NK-92 (cell line): ENCODE results near the gene TMEM273.

Experiments
- DNase-seq: peaks from one replicate; lab custom pipeline; 2025; ENCODE audit not compliant: unreplicated experiment; lab: John Stamatoyannopoulos, UW

Gene TMEM273

DNA sequence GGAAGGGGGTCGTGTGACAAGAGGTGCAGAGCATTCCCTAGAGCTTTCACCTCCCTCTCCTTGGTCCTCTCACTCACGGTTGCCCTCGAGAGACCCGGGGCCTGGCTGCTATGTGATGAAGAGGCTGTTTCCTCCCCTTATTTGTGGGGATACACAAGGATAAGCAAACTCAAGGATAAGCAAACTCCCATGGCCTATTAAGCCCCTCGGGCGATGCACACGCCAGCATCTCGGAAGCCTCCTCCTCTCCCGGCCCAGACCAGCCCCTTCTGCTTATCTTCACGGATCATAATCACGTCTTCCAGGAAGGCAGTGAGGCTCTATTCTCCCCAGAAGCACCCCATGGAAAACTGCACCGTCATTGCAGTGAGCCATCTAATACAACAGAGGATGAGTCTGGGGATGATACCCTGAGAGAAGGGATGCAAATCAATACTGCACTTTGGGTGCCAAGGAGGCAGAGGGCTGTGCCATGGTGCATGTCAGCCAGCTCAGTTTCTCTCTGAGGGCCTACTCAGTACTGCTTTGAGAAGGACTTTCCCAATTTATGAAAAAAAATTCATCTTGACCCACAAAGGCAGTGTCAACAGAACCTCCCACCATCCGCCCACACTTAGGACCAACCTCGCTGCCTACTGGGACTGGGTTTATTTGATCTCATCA lies 22.2 kb downstream of the TMEM273 start:
- DNase-seq: no peak

DNA sequence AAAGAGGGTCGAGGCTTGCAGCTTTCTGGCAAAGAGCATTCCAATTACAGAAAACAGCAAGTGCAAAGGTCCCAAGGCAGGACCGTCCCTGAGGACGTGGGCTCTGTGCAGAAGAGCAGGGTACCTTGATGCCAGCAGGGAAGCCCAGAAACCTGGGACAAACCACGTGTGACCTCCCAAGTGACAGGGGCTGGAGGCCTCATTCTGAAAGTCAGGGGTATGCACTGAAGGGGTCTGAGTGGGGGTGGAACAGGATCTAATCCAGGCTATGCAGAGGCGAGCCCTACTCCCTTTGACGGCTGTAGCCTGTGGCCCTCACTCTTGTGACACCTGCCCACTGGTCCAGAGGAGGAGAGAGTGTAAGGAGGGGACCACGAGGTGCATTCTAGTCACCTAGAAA lies 22.9 kb downstream of the TMEM273 start:
- DNase-seq: no peak

DNA sequence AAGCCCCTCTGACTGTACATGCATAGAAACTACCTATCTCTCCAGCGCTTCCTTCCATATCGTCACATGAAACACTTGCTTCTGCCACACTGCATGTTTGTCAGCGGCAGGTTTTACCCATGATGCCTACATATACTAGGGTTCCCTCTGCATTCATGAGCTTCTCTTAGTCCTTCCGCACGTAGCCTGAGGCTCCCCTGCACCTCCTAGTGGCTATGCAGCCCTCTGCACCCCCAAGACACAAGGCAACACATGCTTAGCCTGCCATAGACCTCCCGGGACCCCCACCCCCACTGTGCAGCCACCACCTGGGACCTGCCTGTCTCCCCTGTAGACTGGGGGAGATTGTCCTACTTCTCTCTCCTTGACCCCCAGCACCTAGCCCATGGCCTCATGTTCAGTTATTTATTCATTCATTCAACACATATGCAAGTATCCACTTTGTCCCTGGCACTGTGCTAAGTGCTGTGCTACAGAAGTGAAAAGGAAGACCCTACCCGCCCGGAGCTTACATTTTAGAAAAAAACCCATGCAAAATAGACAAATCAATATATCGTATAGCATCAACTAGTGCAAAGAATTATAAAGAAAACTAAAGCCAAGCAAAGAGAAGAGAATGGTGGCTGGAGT lies 23.5 kb downstream of the TMEM273 start:
- no peak for DNase-seq

DNA sequence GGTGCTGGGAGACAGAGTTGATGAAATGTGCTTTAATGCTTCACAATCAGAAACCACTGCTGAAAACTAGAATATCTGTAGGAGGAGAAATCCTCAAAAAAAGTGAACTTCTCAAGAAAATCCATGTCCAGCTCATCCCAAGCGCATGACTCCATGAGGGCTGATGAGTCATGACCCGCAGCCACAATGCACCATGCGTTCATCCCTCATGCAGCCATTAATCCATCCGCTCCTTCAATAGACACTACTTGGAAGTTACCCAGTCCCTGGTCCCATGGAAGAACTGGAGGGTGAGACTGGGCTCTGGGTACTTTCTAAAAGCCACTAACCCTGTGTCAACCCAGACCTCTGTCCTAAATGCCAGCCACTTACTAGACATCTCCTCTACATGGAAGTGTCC lies 24.4 kb downstream of the TMEM273 start:
- DNase-seq: no peak

DNA sequence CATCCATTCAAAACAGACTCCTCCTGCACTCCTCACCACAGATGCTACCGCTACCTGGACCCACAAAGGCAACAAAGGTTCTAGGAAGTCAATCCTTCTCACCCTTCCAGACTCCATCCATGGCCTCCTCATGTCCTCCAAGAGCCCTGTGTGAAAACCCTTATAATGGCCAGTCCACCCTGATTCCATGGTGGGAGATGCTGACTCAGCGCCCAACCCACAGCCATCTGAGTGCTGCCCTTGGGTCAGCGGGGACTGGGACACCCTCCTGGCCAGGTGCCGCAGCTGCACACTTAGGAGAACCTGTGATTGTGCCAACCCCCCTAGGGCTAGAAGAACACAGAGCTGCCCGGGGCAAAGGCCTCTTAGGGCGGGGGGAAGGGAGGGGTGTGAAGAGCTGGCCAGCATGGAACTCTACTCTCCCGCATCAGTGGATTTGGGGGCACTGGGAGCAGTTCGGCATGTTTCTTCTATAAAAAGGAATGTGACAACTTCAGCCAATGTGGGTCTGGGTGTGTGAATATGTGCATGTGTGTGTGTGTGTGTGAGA lies 25.4 kb downstream of the TMEM273 start:
- no peak for DNase-seq

DNA sequence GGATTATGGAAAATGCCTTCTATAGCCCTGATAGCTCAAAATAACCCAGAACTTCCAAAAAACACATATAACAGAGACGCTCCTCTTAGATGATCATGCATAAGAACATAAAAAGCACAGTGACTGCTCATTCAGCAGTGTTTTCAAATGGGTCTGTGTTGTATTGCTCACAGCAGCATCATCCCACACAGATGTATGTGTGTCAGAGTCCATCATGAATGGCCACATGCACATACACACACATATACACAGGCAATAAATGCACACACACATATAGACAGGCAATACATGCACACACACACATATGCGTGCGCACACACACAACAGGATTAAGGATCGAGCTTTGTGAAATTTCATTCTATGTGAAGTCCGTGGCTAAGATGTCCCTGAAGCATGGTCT lies 26.1 kb downstream of the TMEM273 start:
- no peak for DNase-seq

DNA sequence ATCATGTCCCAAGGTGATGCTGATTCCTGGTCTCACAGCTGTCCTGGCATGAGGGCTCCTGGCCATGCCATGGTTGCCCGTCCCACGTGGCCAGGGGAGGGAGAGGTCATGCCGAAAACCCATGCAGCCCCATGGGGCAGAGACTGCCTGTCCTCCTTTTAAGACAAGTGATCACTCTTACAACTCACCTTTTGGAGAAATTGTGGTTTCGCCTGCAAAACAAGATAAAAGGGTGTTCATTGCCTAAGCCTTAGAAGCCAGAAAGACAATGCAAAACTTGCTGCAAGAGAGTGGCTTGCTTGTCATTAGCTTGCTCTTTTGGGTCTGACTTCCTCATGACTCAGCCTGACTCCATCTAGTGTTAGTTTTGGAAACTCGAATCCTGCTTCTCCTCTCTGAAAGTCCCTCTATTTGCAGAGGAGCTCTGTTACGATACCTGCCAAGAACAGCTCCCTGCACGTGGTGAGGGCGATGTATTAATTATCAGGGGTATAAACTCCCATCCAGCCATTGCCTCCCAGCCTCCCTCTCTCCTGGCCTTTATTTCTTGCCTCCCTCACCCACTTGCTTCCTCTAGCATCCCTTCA lies 26.7 kb downstream of the TMEM273 start:
- no peak for DNase-seq

DNA sequence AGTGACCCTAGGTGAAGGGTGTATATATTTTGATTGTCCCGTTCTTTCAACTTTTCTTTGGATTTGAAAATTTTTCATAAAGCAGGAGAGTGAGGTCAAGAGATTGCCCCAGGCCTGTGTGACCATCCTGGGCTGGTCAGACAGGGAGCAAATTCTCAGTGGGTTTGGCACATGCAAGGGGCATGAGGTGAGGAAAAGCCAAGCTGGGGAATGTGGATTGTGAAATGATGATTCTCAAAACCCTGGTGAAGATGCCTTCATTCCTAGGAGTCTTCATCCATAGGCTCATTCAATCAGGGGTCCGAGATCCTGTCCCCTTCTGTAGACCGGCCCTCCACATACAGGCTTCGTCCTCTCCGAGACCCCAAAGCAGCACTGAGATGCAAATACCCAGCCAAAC lies 27.4 kb downstream of the TMEM273 start:
- no peak for DNase-seq

DNA sequence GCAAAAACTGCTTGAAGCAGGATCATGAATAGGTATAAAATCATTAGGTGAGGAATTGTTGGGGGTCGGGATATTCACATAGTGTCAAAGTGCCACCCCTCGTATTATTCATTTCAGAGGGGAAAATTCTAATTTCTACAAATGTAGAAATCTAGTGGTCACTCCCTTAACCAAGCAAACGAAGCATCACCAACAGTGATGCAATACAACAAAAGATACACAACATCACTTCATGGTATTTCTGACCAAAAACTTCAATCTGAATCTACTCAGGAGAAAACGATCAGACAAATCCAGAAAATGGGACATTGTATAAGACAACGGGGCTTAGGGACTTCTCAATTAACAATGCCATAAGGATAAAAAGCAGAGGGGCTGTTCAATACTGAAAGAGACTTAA lies 28.1 kb downstream of the TMEM273 start:
- DNase-seq: no peak

DNA sequence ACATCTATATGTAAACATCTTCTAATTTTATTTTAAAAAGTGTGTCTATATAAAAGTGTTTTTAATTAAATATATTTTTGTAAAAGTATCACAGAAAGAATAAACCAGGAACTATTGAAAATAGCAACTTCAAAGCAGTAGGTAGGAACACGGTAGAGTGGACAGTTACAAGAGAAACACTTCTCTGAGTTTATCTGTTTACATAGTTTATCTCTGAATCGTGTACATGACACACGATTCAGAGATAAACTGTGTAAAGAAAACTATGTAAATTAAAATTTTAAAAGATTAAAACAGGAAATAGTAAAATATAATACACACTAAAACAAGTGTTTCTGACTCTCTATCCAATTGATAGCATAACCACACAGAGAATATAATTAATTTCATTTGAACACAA lies 29.3 kb downstream of the TMEM273 start:
- DNase-seq: no peak

DNA sequence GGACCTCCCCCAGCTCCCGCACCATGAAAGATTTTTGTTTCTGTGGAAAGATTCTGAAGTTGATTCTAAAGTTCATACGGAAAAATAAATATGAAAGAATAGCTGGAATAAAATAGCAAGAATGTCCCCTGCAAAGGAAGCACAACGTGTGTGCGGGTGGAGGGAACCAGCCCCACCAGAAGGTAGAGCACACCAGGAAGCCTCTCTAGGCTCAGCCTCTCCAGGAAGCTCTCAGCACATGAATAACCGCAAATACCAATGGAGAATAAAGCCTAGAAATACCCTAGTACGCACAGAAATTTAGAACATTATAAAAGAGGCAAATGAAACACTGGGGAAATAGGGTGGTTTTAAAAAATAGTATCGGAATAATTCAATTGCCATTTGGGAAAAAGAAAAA lies 29.8 kb downstream of the TMEM273 start:
- no peak for DNase-seq

DNA sequence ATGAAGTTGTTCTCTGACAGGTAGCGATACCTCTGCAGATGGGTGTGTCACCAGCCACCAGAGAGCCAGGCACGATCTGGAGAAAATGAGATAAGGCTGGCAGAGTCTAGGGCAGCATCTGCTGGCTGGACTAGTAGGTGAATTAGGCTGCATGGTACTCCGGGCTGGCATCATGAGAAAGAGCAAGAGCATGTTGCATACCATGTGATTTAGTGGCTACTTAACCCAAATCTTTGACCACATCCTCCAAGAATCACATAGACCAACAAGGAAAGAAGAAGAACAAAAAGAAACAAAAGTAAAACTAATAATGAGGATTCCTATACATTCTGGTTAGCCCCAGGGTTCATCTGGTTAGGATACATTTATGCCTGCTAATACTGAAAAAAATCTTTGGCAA lies 31.0 kb downstream of the TMEM273 start:
- DNase-seq: no peak

DNA sequence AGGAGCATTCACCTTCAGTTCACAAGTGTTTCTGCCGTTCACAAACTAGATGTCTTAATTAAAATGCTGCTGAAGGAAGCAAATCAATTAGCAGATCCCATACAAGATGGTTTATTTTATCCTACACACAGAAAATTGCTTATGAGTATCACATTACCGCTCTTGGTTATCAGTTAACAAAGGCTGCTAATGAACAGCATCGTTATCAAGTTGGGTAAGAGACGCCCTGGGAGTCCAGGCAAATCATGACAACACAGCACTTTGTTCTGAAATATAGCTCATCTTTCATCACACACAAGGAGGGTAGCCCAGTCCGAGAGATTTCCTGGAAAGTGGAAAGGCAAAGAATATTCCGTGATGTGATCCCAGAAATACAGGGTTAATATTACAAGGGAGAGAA lies 33.5 kb downstream of the TMEM273 start:
- DNase-seq: no peak

DNA sequence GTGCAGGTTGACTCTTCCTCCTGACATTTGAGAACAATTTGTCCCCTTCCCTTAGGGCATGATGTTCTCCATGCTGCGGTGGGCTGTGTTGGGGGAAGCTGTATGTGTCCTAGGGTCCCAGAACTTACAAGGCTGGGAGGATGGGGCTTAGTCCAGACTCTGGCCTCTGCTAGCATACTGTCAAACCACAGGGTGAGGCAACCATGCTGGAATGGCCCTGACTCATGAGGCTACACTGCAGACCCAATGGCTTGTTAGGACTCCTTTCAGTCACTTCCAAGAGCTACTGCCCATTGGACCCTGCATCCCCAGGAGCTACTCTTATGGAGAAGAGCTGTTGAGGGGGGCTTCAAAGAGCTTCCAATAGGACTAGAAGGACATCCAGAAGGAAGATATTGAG lies 34.2 kb downstream of the TMEM273 start:
- DNase-seq: no peak

DNA sequence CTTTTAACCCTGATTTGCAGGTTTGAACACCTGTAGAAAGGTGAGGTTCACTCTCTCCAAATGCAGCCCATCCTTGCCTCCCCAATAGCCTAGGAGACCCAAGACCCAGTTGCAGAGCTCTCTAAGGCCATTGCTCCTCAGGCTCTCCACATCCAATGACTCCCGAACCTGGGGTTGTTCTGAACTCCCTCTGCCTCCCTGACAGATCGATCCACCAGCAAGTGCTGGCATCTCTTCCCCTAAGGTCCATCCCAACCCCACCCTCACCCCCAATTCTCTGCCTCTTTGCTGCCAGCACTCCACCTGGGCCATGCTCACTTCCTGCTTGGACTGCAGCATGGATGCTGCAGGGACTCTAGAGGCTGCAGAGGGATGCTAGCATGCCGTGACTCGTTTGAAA lies 35.1 kb downstream of the TMEM273 start:
- DNase-seq: no peak

DNA sequence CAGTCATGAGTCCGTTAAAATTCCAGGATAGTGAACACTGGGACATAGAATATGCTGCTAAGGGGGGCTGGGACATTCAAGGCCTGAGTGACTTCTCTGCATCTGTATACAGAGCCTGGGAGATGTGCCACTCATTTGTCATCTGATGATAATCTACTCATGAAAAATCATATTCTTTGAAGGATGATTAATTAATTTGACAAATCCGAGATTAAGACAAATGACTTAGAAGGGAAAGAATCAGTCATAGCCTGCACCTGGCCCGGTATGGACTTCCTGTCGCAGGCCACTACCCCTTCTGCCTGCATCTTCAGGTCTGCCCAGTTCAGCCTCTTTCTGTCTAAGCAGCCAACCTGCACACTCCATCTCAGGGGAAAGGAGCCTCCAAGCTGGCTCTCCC lies 35.5 kb downstream of the TMEM273 start:
- DNase-seq: no peak

DNA sequence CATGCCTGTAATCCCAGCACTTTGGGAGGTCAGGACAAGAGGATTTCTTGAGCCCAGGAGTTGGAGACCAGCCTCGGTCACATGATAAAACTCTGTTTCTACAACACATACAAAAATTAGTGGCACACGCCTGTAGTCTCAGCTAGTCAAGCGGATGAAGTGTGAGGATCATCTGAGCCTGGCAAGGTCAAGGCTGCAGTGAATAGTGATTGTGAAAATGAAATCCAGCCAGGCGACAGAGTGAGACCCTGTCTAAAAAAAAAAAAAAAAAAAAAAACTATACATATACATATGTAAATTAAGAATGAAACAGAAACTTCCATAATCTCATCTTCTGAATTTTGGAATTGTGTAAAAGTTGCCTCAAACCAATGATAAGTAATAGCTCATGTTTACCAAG lies 36.2 kb downstream of the TMEM273 start:
- no peak for DNase-seq

DNA sequence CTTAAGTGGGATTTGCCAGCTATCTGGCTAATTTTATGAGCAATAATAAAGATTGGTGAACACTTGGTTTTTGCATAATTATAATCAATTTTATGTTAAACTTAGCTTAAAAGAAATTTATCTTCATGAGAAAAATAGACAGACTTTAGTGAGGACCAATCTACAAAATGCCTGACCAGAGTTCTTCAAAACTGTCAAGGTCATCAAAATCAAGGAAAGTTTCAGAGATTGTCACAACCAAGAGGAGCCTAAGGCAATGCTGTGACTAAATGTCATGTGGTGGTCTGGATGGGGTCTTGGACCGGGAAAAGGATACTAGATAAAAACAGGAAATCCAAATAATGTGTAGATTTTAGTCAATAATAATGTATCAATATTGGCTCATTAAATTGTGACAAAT lies 36.7 kb downstream of the TMEM273 start:
- no peak for DNase-seq

DNA sequence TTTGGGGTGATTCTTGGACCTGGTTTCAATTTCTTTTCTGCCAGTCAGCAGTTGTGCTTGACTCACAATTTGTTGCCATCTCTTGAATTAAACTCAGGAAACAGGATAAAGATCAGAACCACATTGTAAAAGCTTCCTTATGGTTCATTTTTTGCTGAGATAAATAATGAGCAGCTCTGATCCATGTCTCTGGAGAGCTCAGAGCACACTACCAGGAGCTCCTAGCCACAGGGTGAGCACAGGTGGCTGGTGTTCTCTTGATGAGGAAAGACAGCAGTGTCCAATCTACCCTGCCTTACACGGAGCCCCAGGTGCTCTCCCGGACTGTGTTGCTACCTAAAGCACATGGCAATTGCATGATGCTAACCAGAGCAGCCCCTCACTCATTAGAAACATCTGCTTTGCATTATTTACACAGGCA lies 37.2 kb downstream of the TMEM273 start:
- DNase-seq: no peak

DNA sequence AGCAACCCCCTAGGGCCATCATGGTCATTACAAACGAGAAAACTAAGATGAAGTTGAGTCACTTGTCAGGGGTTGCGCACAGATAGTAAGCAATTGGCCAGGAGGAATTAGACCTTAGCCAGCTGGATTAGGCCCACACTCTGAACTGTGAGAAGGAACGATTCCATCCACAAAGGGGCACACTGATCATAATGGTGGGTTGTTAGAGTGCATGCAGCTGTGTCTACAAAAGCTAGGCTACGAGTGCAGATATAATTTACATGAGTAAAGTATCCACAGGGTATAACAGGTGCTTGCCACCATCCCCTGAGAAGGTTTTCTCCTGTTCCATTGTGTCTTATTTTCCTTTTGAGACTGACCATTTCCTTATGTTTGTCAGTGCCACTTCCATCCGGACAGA lies 37.8 kb downstream of the TMEM273 start:
- no peak for DNase-seq

DNA sequence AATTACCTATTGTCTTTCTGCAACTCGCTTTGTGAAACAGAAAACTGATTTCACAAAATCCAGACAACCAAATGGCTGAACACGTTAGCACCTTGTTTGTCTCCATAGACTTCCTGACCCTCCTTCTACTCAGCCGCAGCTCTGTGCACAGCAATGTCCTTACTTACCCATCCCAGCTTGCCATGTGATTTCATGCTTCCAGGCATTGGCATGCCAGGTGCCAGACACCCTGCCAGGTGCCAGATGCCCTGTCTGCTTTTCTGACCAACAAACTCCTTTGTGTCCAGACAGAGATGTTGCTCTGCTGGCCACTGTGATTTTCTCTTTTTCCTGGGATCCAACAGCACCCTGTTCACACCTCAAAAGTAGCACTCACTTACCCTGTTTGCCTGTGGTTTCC lies 38.3 kb downstream of the TMEM273 start:
- no peak for DNase-seq

DNA sequence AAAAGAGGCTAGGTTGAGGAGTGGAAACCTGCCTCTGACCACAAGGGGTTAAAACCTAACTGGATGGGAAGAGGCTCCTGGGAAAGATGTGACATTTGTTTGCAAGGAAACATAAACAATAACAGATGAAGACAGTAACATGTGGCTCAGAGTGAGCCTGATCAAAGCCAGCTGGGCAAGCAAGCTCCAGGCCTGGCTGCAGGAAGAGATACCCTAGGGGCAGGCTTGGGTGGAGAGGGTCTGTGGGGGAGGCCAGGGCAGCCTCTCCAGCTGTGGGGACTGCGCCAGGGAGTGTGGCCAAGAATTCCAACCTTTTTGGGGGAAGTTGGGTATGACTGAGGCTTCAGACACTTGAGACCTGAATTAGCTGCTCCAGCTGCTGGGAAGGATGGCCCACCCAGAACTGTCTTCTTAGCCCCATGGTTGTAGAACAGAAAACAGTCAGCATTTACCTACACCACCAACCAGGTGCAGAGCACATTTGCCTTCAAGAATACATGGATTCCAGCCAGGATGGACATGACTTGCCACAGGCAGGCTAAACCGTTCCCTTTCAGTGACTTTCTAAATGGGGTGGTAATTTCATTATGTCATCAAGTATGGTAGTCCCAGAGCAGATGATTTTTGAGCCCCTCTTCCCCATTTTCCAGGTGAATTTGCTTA lies 44.0 kb downstream of the TMEM273 start:
- DNase-seq: no peak
